SK-N-SH treated with all-trans-retinoic acid at 6 μM for 48 hours (cell line): ENCODE results near the gene CERT1.

Source experiments
- ATAC-seq: fragments of 200-7000 bp; cut with Tn5 transposase; 3 replicates; pipeline ENCODE4 v1.9.1; 2020; ENCODE audit warnings: mild to moderate bottlenecking, moderate library complexity
- ARNTL ChIP-seq: fragments of 450-650 bp; formaldehyde crosslinking; IDR thresholded peaks from 2 replicates; pipeline ENCODE4 v1.5.0; 2020; ENCODE audit warnings: low read depth, mild to moderate bottlenecking, moderate library complexity, borderline replicate concordance
- BACH2 ChIP-seq: fragments of 250-450 bp; sonication (Bioruptor Pico); IDR thresholded peaks from 2 replicates; pipeline ENCODE4 v1.9.0; 2021; ENCODE audit warnings: mild to moderate bottlenecking, borderline replicate concordance
- CREB5 ChIP-seq: fragments of 250-450 bp; sonication (Bioruptor Pico); IDR thresholded peaks from 2 replicates; pipeline ENCODE4 v1.5.1; 2020; ENCODE audit warnings: low read depth, mild to moderate bottlenecking, moderate library complexity
- CSDC2 ChIP-seq: fragments of 250-450 bp; sonication (Bioruptor Pico); IDR thresholded peaks from 2 replicates; pipeline ENCODE4 v1.5.0; 2020; ENCODE audit warnings: mild to moderate bottlenecking, moderate library complexity
- CSRNP3 ChIP-seq: fragments of 250-450 bp; sonication (Bioruptor Pico); IDR thresholded peaks from 2 replicates; pipeline ENCODE4 v1.5.1; 2021; ENCODE audit warnings: mild to moderate bottlenecking, moderate library complexity
- ESRRG ChIP-seq: fragments of 250-450 bp; sonication (Bioruptor Pico); IDR thresholded peaks from 2 replicates; pipeline ENCODE4 v1.6.1; 2021; ENCODE audit warnings: mild to moderate bottlenecking
- GLIS3 ChIP-seq: fragments of 250-450 bp; sonication (Bioruptor Pico); IDR thresholded peaks from 2 replicates; pipeline ENCODE4 v1.5.0; 2020; ENCODE audit warnings: mild to moderate bottlenecking, moderate library complexity
- OSR1 ChIP-seq: fragments of 250-450 bp; sonication (Bioruptor Pico); IDR thresholded peaks from 2 replicates; pipeline ENCODE4 v1.8.0; 2022; ENCODE audit warnings: moderate library complexity, mild to moderate bottlenecking, inconsistent platforms
- PATZ1 ChIP-seq: fragments of 250-450 bp; sonication (Bioruptor Pico); IDR thresholded peaks from 2 replicates; pipeline ENCODE4 v1.8.0; 2020; ENCODE audit warnings: mild to moderate bottlenecking, moderate library complexity, borderline replicate concordance
- POU6F1 ChIP-seq: fragments of 250-450 bp; sonication (Bioruptor Pico); IDR thresholded peaks from 2 replicates; pipeline ENCODE4 v1.8.0; 2021; ENCODE audit warnings: low read depth, mild to moderate bottlenecking, moderate library complexity, borderline replicate concordance
- PPARA ChIP-seq: fragments of 250-450 bp; sonication (Bioruptor Pico); IDR thresholded peaks from 2 replicates; pipeline ENCODE4 v1.5.0; 2020; ENCODE audit warnings: mild to moderate bottlenecking, borderline replicate concordance
- RARB ChIP-seq: fragments of 250-450 bp; sonication (Bioruptor Pico); IDR thresholded peaks from 2 replicates; pipeline ENCODE4 v1.8.0; 2021; ENCODE audit warnings: mild to moderate bottlenecking, moderate library complexity
- SNAI2 ChIP-seq: fragments of 250-450 bp; sonication (Bioruptor Pico); IDR thresholded peaks from 2 replicates; pipeline ENCODE4 v1.5.0; 2020; ENCODE audit warnings: mild to moderate bottlenecking, moderate library complexity
- TCF4 ChIP-seq: fragments of 250-450 bp; sonication (Bioruptor Pico); IDR thresholded peaks from 2 replicates; pipeline ENCODE4 v1.8.0; 2021; ENCODE audit warnings: mild to moderate bottlenecking, moderate library complexity, borderline replicate concordance
- TSHZ2 ChIP-seq: fragments of 250-450 bp; sonication (Bioruptor Pico); IDR thresholded peaks from 2 replicates; pipeline ENCODE4 v1.5.0; 2020; ENCODE audit warnings: mild to moderate bottlenecking, moderate library complexity
- ZC3H10 ChIP-seq: fragments of 250-450 bp; sonication (Bioruptor Pico); IDR thresholded peaks from 2 replicates; pipeline ENCODE4 v1.5.1; 2021; ENCODE audit warnings: mild to moderate bottlenecking, moderate library complexity
- ZFP3 ChIP-seq: fragments of 250-450 bp; sonication (Bioruptor Pico); IDR thresholded peaks from 2 replicates; pipeline ENCODE4 v1.5.0; 2020; ENCODE audit warnings: mild to moderate bottlenecking, moderate library complexity
- ZFP30 ChIP-seq: fragments of 450-650 bp; formaldehyde crosslinking; IDR thresholded peaks from 2 replicates; pipeline ENCODE4 v1.5.0; 2022; ENCODE audit warnings: mild to moderate bottlenecking, moderate library complexity
- ZNF70 ChIP-seq: fragments of 450-650 bp; formaldehyde crosslinking; IDR thresholded peaks from 2 replicates; pipeline ENCODE4 v1.5.0; 2020; ENCODE audit warnings: mild to moderate bottlenecking, moderate library complexity
- ZNF8 ChIP-seq: fragments of 450-650 bp; formaldehyde crosslinking; IDR thresholded peaks from 2 replicates; pipeline ENCODE4 v1.5.0; 2020; ENCODE audit warnings: mild to moderate bottlenecking, moderate library complexity

The CERT1 gene

GRCh38 chr5:75522025-75522424 lies 10.6 kb upstream of the CERT1 start:
- no peak for ATAC-seq
- TF ChIP-seq CSDC2 (no peak), OSR1 (no peak), CREB5 (CRISPR knock-in tag) (no peak), TSHZ2 (no peak), ZC3H10 (CRISPR knock-in tag) (no peak), BACH2 (CRISPR knock-in tag) (no peak), SNAI2 (CRISPR knock-in tag) (no peak), RARB (no peak), POU6F1 (CRISPR knock-in tag) (no peak)

GRCh38 chr5:75521195-75521594 lies 9.8 kb upstream of the CERT1 start:
- ATAC-seq: no peak
- no peak for TF ChIP-seq ZC3H10 (CRISPR knock-in tag)
- TF ChIP-seq GLIS3 (CRISPR knock-in tag): no peak
- TF ChIP-seq CREB5 (CRISPR knock-in tag): no peak
- TF ChIP-seq ZNF8: no peak
- TF ChIP-seq PATZ1 (CRISPR knock-in tag): no peak
- no peak for TF ChIP-seq ZFP30 (CRISPR knock-in tag)
- TF ChIP-seq TCF4: no peak
- no peak for TF ChIP-seq ZNF70
- TF ChIP-seq SNAI2 (CRISPR knock-in tag): no peak
- TF ChIP-seq ESRRG (CRISPR knock-in tag): no peak

GRCh38 chr5:75519761-75520160 lies 8.3 kb upstream of the CERT1 start:
- no peak for ATAC-seq
- no peak for TF ChIP-seq ESRRG (CRISPR knock-in tag)
- TF ChIP-seq OSR1: no peak
- TF ChIP-seq TSHZ2: no peak
- TF ChIP-seq CSRNP3 (CRISPR knock-in tag): no peak
- no peak for TF ChIP-seq PATZ1 (CRISPR knock-in tag)
- TF ChIP-seq PPARA (CRISPR knock-in tag): no peak
- TF ChIP-seq ARNTL (CRISPR knock-in tag): no peak
- no peak for TF ChIP-seq ZFP30 (CRISPR knock-in tag)
- no peak for TF ChIP-seq CREB5 (CRISPR knock-in tag)
- no peak for TF ChIP-seq ZFP3 (CRISPR knock-in tag)
- no peak for TF ChIP-seq ZNF70
